ENCODE measurements around the gene RAG1.
"Not testable (repeated sequence)": the region's sequence is repeated elsewhere in the genome, so short reads cannot be mapped to it uniquely, and the experiment has no call there.

The RAG1 gene

GRCh38 chr11:36567694-36568093 lies at the start of gene RAG1:
Gene RAG1 (plus strand): TSS chr11:36568007. CDS start chr11:36573305, 5,298 bp downstream.
- DNase-seq, result no peak

GRCh38 chr11:36530840-36531239 lies 37.0 kb upstream of the RAG1 start:
- DNase-seq, result no peak

- no peak for DNase-seq
These were observed 34.7 kb upstream of the RAG1 start for GRCh38 chr11:36532941-36533601.

GRCh38 chr11:36534276-36534840 lies 33.4 kb upstream of the RAG1 start:
- no peak for DNase-seq

- DNase-seq, result no peak
These were observed 26.8 kb upstream of the RAG1 start for GRCh38 chr11:36540998-36541397.

- DNase-seq, result no peak
These were observed 17.3 kb upstream of the RAG1 start for GRCh38 chr11:36550385-36551115.

GRCh38 chr11:36557390-36557789 lies 10.4 kb upstream of the RAG1 start:
- not testable (repeated sequence) for DNase-seq

- DNase-seq, result no peak
These were observed 9.8 kb upstream of the RAG1 start for GRCh38 chr11:36557991-36558390.

- no peak for DNase-seq
These were observed 9.0 kb upstream of the RAG1 start for GRCh38 chr11:36558571-36559413.

GRCh38 chr11:36564376-36565030 lies 3.3 kb upstream of the RAG1 start:
- DNase-seq, result peak; percentile 24

GRCh38 chr11:36565031-36565610 lies 2.7 kb upstream of the RAG1 start:
- no peak for DNase-seq

GRCh38 chr11:36566407-36567053 lies 1.3 kb upstream of the RAG1 start:
- no peak for DNase-seq

GRCh38 chr11:36569095-36569494 lies 1.3 kb downstream of the RAG1 start:
- DNase-seq, result no peak

- DNase-seq, result no peak
These were observed 6.7 kb downstream of the RAG1 start for GRCh38 chr11:36574486-36574885.

- no peak for DNase-seq
These were observed 9.6 kb downstream of the RAG1 start for GRCh38 chr11:36577373-36577772.

GRCh38 chr11:36577859-36578258 lies 10.1 kb downstream of the RAG1 start:
- no peak for DNase-seq

GRCh38 chr11:36578458-36578857 lies 10.7 kb downstream of the RAG1 start:
- no peak for DNase-seq

GRCh38 chr11:36581536-36581935 lies 13.7 kb downstream of the RAG1 start:
- no peak for DNase-seq

- no peak for DNase-seq
These were observed 15.9 kb downstream of the RAG1 start for GRCh38 chr11:36583667-36584066.

- no peak for DNase-seq
These were observed 18.7 kb downstream of the RAG1 start for GRCh38 chr11:36586543-36586942.

- DNase-seq, result no peak
These were observed 20.3 kb downstream of the RAG1 start for GRCh38 chr11:36588099-36588498.

GRCh38 chr11:36590513-36590912 lies 22.7 kb downstream of the RAG1 start:
- no peak for DNase-seq
